Esophagus squamous epithelium (tissue), 4 donors: ENCODE measurements around the gene MPPED2.

ENCODE experiments used
- POLR2A ChIP-seq, 4 donors: fragments of 450-650 bp; IDR thresholded peaks; one replicate each; pipeline ENCODE4 v1.6.1; 2017; ENCODE audit warnings: antibody characterized with exemption in 4 of 4, mild to moderate bottlenecking in 4 of 4, moderate library complexity in 3 of 4
- TF ChIP-seq, protein P1 (sequence below), 6 experiments: fragments of 450-650 bp in 4 of 6; fragments of 200-600 bp in 2 of 6; sonication (generic) in 2 of 6; IDR thresholded peaks; one replicate each; pipeline ENCODE4 v1.5.1; 2016 to 2019; ENCODE audit warnings: antibody characterized with exemption in 6 of 6, mild to moderate bottlenecking in 4 of 6, moderate library complexity in 4 of 6

DNA sequence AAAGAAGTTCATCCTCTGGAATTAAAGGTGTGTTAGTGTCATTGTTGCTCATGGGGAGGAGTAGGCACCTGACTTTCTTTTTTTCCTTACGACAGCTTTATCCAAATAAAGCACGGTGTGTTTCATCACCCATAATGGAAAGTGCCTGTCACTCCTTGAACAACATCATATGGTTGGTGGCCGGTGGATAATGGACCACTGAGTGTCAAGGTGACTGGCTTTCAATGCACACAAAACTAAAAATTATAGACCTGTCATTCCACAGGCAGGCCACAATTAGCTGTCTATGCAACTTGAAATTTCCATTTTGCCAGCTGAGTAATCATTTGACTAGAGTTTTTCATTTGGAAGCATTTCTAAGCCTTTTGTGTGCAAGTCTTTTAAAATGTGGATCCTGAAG lies 45.0 kb upstream of the MPPED2 start:
- TF ChIP-seq, protein P1, sequence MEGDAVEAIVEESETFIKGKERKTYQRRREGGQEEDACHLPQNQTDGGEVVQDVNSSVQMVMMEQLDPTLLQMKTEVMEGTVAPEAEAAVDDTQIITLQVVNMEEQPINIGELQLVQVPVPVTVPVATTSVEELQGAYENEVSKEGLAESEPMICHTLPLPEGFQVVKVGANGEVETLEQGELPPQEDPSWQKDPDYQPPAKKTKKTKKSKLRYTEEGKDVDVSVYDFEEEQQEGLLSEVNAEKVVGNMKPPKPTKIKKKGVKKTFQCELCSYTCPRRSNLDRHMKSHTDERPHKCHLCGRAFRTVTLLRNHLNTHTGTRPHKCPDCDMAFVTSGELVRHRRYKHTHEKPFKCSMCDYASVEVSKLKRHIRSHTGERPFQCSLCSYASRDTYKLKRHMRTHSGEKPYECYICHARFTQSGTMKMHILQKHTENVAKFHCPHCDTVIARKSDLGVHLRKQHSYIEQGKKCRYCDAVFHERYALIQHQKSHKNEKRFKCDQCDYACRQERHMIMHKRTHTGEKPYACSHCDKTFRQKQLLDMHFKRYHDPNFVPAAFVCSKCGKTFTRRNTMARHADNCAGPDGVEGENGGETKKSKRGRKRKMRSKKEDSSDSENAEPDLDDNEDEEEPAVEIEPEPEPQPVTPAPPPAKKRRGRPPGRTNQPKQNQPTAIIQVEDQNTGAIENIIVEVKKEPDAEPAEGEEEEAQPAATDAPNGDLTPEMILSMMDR (IDR thresholded peaks at IDR 0.05), result no peak
- no peak for TF ChIP-seq POLR2A (IDR thresholded peaks at IDR 0.05)
